Neuronal stem cell (in vitro differentiated cells): ENCODE measurements around the gene PLXNC1.

Experiments used
- DNase-seq: peaks from one replicate; pipeline ENCODE4 v3.0.0-alpha.2; 2013; ENCODE audit warnings: low spot score
- H2AFZ ChIP-seq: one replicate; pipeline ENCODE4 v1.6.1; 2013; ENCODE audit warnings: mild to moderate bottlenecking, low read length, inconsistent platforms
- H2AK5ac ChIP-seq: 2 replicates; pipeline ENCODE4 v1.6.1; 2013; ENCODE audit warnings: low read depth, mild to moderate bottlenecking, inconsistent platforms, low read length, moderate library complexity, mixed read lengths
- H2BK120ac ChIP-seq: 2 replicates; pipeline ENCODE4 v1.6.1; 2013; ENCODE audit warnings: low read depth, mild to moderate bottlenecking, inconsistent platforms, low read length, moderate library complexity, mixed read lengths
- H2BK12ac ChIP-seq: one replicate; pipeline ENCODE4 v1.6.1; 2013; ENCODE audit warnings: low read length, inconsistent platforms
- H2BK15ac ChIP-seq: 2 replicates; pipeline ENCODE4 v1.6.1; 2013; ENCODE audit warnings: mild to moderate bottlenecking, low read length, inconsistent platforms, mixed read lengths
- H2BK5ac ChIP-seq: one replicate; pipeline ENCODE4 v1.6.1; 2013; ENCODE audit warnings: inconsistent platforms, mild to moderate bottlenecking, low read length, moderate library complexity
- H3K14ac ChIP-seq: one replicate; pipeline ENCODE4 v1.6.1; 2013; ENCODE audit warnings: low read length, inconsistent platforms
- H3K18ac ChIP-seq: 2 replicates; pipeline ENCODE4 v1.6.1; 2013; ENCODE audit warnings: low read length, inconsistent platforms
- H3K23ac ChIP-seq: 2 replicates; pipeline ENCODE4 v1.6.1; 2013; ENCODE audit warnings: low read depth, mild to moderate bottlenecking, mixed read lengths, low read length, inconsistent platforms; ENCODE audit not compliant: poor library complexity
- H3K27ac ChIP-seq: replicated peaks from 3 replicates; pipeline ENCODE4 v1.5.1; 2013; ENCODE audit warnings: low read length, inconsistent platforms
- H3K27me3 ChIP-seq, 3 experiments: 2 replicates each; pipeline ENCODE4 v1.6.1; 2013; ENCODE audit warnings: low read length in 3 of 3, mild to moderate bottlenecking in 2 of 3, inconsistent platforms in 1 of 3, low read depth in 1 of 3, mixed read lengths in 1 of 3, moderate library complexity in 1 of 3; ENCODE audit not compliant: control insufficient read depth in 3 of 3, insufficient read depth in 3 of 3
- H3K36me3 ChIP-seq, 2 donors: replicated peaks in 1 of 2; 2 replicates each; pipeline ENCODE4 v1.6.1; 2013; ENCODE audit warnings: low read length in 2 of 2; ENCODE audit not compliant: control insufficient read depth in 2 of 2, insufficient read depth in 2 of 2
- H3K4ac ChIP-seq: 2 replicates; pipeline ENCODE4 v1.6.1; 2013; ENCODE audit warnings: inconsistent platforms, mild to moderate bottlenecking, low read length, moderate library complexity
- H3K4me1 ChIP-seq, 2 donors: 1 replicate in 1 of 2; 2 replicates in 1 of 2; pipeline ENCODE4 v1.6.1; 2013; ENCODE audit warnings: low read length in 2 of 2, low read depth in 1 of 2; ENCODE audit not compliant: control insufficient read depth in 2 of 2, insufficient read depth in 1 of 2
- H3K4me2 ChIP-seq: one replicate; pipeline ENCODE4 v1.6.1; 2013; ENCODE audit warnings: mild to moderate bottlenecking, low read length, inconsistent platforms; ENCODE audit not compliant: insufficient read depth, poor library complexity, severe bottlenecking
- H3K4me3 ChIP-seq, 2 donors: 2 replicates each; pipeline ENCODE4 v1.5.1; 2013; ENCODE audit warnings: low read length in 2 of 2, mild to moderate bottlenecking in 2 of 2, inconsistent platforms in 1 of 2, moderate library complexity in 1 of 2
- H3K79me1 ChIP-seq: one replicate; pipeline ENCODE4 v1.6.1; 2013; ENCODE audit warnings: low read depth, mild to moderate bottlenecking, inconsistent platforms, low read length, moderate library complexity
- H3K9ac ChIP-seq: one replicate; pipeline ENCODE4 v1.6.1; 2013; ENCODE audit warnings: mild to moderate bottlenecking, low read depth, low read length, inconsistent platforms; ENCODE audit not compliant: poor library complexity
- H3K9me3 ChIP-seq, 2 donors: replicated peaks in 1 of 2; 2 replicates each; pipeline versions ENCODE3 to v1.6.1; 2013; ENCODE audit warnings: low read length in 2 of 2, mild to moderate bottlenecking in 2 of 2, inconsistent platforms in 1 of 2, low read depth in 1 of 2, mixed read lengths in 1 of 2, moderate library complexity in 1 of 2; ENCODE audit not compliant: control insufficient read depth in 2 of 2, insufficient read depth in 1 of 2
- H4K8ac ChIP-seq: one replicate; pipeline ENCODE4 v1.6.1; 2013; ENCODE audit warnings: low read depth, mild to moderate bottlenecking, inconsistent platforms, low read length, moderate library complexity
- H4K91ac ChIP-seq: one replicate; pipeline ENCODE4 v1.6.1; 2013; ENCODE audit warnings: low read length, low read depth, mild to moderate bottlenecking, inconsistent platforms; ENCODE audit not compliant: poor library complexity
- WGBS, 2 donors: extraction: QIAGEN DNeasy Blood & Tissue Kit; methylation state at CpG; one replicate each; pipeline ENCODE4 v1.1.7; 2013; ENCODE audit warnings: missing lambda C conversion rate in 2 of 2, mixed read lengths in 1 of 2; ENCODE audit not compliant: insufficient read length in 2 of 2, insufficient replicate concordance in 1 of 2; ENCODE audit errors: extremely low coverage in 2 of 2; 5-methylcytosine and 5-hydroxymethylcytosine counted together

PLXNC1 gene

DNA sequence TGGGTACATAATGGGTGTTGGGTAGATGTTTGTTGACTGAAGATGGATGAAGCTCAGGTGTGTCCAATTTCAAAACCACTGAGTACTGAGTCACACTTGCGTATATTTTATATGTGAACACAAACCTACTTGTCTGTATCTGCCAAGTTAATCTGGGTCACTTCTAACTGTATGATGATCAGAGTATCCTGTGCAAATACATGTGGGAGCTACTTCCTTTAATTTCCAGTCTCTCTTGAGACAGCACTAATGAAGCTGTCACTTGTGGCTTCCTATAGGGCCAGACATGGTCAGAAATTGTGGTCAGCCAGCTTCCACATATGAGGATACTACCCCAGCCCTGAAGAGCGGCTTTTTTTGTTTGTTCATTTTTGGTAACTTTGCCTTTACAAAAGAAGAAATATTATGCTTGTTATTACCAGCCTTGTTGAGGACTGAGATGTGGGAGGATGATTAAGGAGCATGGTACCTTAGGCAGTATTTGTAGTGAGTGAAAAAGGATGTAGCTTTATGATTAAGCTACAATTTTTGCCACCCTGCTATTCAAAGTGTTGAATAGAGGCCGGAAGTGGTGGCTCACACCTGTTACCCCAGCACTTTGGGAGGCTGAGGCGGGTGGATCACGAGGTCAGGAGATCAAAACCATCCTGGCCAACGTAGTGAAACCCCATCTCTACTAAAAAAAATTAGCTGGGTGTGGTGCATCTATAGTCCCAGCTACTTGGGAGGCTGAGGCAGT, 32.4 kb downstream of the PLXNC1 start:
- H4K91ac ChIP-seq = no peak overlapping the region
- no peak overlapping the region for H2BK12ac ChIP-seq
- peaks cover 0 to 6% of the 10 kb centered on the region in 2 donors for H3K9me3 ChIP-seq
- DNase-seq = no peak
- H2AK5ac ChIP-seq = no peak overlapping the region
- no peak overlapping the region for H2BK15ac ChIP-seq
- H3K9ac ChIP-seq = no peak overlapping the region
- H3K27ac ChIP-seq = no peak overlapping the region
- no peak overlapping the region for H3K4me2 ChIP-seq
- H3K27me3 ChIP-seq = no peaks in the 10 kb centered on the region
- no peaks in the 10 kb centered on the region for H3K79me1 ChIP-seq
- no CpG with 5 or more reads among the region's 6 CpGs for WGBS, 2 donors
- no peak overlapping the region for H3K18ac ChIP-seq
- H2AFZ ChIP-seq = no peak overlapping the region
- H2BK120ac ChIP-seq = no peak overlapping the region
- H3K4ac ChIP-seq = no peak overlapping the region
- no peaks in the 10 kb centered on the region for H3K36me3 ChIP-seq
- no peak overlapping the region for H3K14ac ChIP-seq
- no peak overlapping the region for H3K23ac ChIP-seq
- no peak overlapping the region for H3K4me3 ChIP-seq
- H2BK5ac ChIP-seq = no peak overlapping the region
- H3K4me1 ChIP-seq = peaks cover 0 to 8% of the 10 kb centered on the region in 2 donors
- no peak overlapping the region for H4K8ac ChIP-seq

DNA sequence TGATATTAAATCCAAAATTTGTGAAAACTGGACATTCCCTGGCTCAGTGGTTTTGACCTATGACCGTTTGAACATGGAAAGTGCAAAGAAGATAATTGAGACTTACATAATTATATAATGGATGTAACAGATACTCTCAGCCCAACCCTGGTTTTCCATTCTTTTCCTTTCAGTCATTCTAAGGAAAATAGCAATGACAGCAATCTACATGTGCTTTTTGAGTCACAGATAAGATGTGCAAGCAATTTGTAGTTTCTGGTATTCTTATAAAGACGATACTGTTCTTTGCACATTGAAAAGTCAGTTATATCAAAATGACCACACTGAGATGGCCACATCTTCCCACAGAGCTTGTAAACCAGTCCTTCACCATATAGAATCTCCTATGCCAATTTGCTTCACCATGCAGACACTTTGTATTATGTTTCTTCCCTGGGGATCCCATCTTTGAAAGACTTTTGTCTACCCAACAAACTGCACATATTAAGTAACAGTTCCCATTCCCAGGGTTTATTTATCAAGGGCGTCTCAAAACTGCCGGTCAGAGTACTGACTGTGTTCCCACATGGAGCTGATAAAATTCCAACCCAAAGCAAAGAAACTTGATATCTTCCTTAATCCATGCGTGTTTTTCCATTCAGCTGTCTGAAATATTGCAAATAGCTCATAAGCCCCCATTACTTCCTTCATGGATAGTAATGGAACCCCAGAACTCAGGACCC, 34.8 kb downstream of the PLXNC1 start:
- Histone ChIP-seq H3K23ac (no peak overlapping the region), H2BK15ac (no peak overlapping the region), H3K27me3 (no peaks in the 10 kb centered on the region), H3K27ac (no peak overlapping the region), H3K4me2 (no peak overlapping the region), H2AFZ (no peak overlapping the region), H3K79me1 (no peaks in the 10 kb centered on the region), H3K4me3 (no peak overlapping the region), H3K4me1 (peaks cover 16 to 24% of the 10 kb centered on the region in 2 donors), H4K8ac (no peak overlapping the region), H2BK5ac (no peak overlapping the region), H2AK5ac (no peak overlapping the region), H3K36me3 (no peaks in the 10 kb centered on the region), H3K14ac (no peak overlapping the region), H4K91ac (no peak overlapping the region), H2BK120ac (no peak overlapping the region), H3K4ac (no peak overlapping the region), H3K9ac (no peak overlapping the region), H3K18ac (no peak overlapping the region), H3K9me3 (peaks cover 0 to 3% of the 10 kb centered on the region in 2 donors), H2BK12ac (no peak overlapping the region)
- DNase-seq = no peak
- no CpG with 5 or more reads among the region's 5 CpGs for WGBS, 2 donors

DNA sequence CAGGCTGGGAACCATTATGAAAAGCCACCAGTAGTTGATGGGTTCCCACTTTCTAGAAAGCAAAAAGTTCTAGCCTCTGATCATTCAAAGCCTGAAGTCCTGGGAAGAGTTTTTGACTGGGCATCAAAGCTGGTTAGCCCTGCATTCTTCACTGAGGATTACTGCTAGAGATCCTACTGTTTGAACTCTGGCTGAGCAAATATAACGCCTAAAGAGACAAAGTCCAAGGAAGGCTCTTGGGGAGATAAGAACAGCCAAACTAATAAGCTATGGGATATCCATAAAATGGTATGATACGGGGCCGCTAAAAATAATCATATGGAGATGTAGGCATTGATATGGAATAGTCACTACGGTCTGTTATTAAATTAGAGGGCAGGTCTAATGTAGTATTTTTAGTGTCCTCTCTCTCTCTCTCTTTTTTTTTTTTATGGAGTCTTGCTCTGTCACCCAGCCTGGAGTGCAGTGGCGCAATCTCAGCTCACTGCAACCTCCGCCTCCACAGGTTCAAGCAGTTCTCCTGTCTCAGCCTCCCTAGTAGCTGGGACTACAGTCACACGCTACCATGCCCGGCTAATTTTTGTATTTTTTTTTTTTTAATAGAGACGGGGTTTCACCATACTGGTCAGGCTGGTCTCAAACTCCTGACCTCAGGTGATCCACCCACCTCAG, 35.5 kb downstream of the PLXNC1 start:
- Histone ChIP-seq H4K8ac (no peak overlapping the region), H2AFZ (no peak overlapping the region), H2AK5ac (no peak overlapping the region), H3K79me1 (no peaks in the 10 kb centered on the region), H3K9me3 (no peaks in the 10 kb centered on the region), H2BK120ac (no peak overlapping the region), H3K9ac (no peak overlapping the region), H2BK12ac (no peak overlapping the region), H3K4ac (no peak overlapping the region), H3K36me3 (no peaks in the 10 kb centered on the region), H2BK5ac (no peak overlapping the region), H3K14ac (no peak overlapping the region), H2BK15ac (no peak overlapping the region), H4K91ac (no peak overlapping the region), H3K18ac (no peak overlapping the region), H3K27me3 (no peaks in the 10 kb centered on the region), H3K4me3 (no peak overlapping the region), H3K4me2 (no peak overlapping the region), H3K27ac (no peak overlapping the region), H3K23ac (no peak overlapping the region), H3K4me1 (peaks cover 17 to 29% of the 10 kb centered on the region in 2 donors)
- DNase-seq = no peak
- no CpG with 5 or more reads among the region's 9 CpGs for WGBS, 2 donors
